Measurements from ENCODE around the gene C2orf69.

Gene C2orf69

DNA sequence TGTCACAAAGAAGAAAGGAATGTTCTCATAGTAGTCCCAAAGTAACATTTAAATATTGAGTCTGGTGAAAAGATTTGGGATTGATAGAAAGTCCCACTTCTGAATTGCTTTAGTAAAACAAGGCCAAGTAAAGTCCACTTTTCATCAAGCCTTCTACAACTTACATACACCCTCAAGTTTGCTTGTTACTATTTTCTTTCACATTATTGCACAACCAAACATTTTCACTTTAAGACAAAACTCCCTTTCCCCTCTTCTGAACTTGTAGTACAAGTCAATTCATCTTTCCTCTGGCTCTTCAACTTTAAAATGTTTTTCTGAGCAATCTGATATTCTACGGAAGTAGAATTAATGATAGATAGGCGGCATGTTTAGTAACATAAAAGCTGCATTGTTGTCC lies 55.3 kb downstream of the C2orf69 start:
- no CpG with 5 or more reads among the region's 2 CpGs for WGBS (ENCODE audit: insufficient coverage, insufficient read length)
- Histone ChIP-seq H3K4me1 (ENCODE audit: control insufficient read depth, insufficient read depth, low read length) (no peaks in the 10 kb centered on the region), H3K9me3 (ENCODE audit: control insufficient read depth, insufficient read depth, low read length) (no peaks in the 10 kb centered on the region), H3K27ac (ENCODE audit: low read length) (no peak overlapping the region), H3K4me3 (ENCODE audit: low read length) (no peak overlapping the region), H3K27me3 (ENCODE audit: control insufficient read depth, insufficient read depth, low read length) (no peaks in the 10 kb centered on the region), H3K36me3 (ENCODE audit: control insufficient read depth, insufficient read depth, low read length) (peaks cover 5% of the 10 kb centered on the region; the same call in 1 of the 2 replicates)
- no peak for DNase-seq (ENCODE audit: low read depth, low spot score)

DNA sequence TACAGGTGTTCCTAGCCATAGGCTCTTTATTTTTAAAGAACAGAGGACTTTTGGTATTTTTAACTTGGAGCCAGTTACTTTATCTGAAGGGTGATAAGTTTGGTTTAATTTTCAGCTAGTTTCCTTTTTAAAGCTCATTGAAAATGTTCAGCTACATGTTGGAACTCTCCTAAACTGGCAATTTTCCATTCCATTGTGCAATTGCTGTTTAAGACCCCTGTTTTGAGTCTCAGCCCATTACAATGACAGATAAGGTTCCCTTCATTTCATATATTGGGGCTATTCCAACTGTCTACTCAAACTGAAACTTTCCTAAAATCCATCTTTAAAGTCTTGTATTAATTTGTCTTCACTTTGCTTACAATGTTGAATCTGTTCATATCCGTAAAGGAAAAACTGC lies 55.9 kb downstream of the C2orf69 start:
- H3K4me1 ChIP-seq (ENCODE audit: control insufficient read depth, insufficient read depth, low read length), result no peaks in the 10 kb centered on the region
- no CpG with 5 or more reads among the region's 1 CpG for WGBS (ENCODE audit: insufficient coverage, insufficient read length)
- no peak overlapping the region for H3K27ac ChIP-seq (ENCODE audit: low read length)
- no peak for DNase-seq (ENCODE audit: low read depth, low spot score)
- peaks cover 5% of the 10 kb centered on the region; the same call in 1 of the 2 replicates for H3K36me3 ChIP-seq (ENCODE audit: control insufficient read depth, insufficient read depth, low read length)
- H3K9me3 ChIP-seq (ENCODE audit: control insufficient read depth, insufficient read depth, low read length), result no peaks in the 10 kb centered on the region
- no peaks in the 10 kb centered on the region for H3K27me3 ChIP-seq (ENCODE audit: control insufficient read depth, insufficient read depth, low read length)
- no peak overlapping the region for H3K4me3 ChIP-seq (ENCODE audit: low read length)

DNA sequence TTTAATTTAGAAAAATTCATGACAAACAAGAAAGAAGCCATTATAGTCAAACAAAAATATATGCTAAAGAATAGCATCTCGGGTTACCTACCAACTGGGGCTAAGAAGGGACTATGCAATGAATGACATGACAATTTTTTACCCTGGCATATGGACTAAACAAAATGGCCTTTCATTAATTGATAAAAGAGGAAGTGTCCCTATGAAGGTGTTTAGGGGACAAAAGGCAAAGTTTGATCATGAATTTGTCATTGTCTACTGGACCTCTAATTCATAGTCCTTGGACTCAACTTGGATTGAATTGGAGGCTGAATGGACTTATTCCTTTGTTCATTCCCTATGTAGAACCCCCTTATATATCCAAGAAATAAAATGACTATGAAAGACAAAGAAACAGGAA lies 57.0 kb downstream of the C2orf69 start:
- H3K36me3 ChIP-seq (ENCODE audit: control insufficient read depth, insufficient read depth, low read length), result no peaks in the 10 kb centered on the region

DNA sequence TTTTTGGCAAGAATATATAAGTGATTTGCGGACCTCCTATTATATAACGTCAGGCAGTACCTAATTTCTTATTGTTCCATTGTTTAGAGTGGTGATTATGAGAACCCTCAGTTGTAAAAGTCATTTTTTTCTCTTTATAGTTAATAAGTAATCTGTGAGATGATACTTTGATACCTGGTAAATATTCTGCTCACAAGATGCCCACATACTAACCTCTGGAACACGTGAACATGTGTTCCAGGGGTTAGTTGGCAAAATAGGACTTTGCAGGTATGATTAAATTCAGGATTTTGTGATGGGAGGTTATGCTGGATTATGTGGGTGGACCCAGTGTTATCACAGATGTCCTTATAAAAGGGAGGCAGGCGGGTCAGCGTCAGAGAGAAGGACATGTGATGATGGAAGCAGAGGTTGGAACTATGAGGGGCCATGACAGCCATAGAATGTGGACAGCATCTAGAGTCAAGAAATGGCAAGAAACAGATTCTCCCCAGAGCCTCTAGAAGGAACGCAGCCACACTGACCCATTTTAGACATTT lies 61.1 kb downstream of the C2orf69 start:
- no peaks in the 10 kb centered on the region for H3K36me3 ChIP-seq (ENCODE audit: control insufficient read depth, insufficient read depth, low read length)
- WGBS (ENCODE audit: insufficient coverage, insufficient read length), result no CpG with 5 or more reads among the region's 6 CpGs

More for the DNA sequence above, 57.0 kb downstream of the C2orf69 start:
- Histone ChIP-seq H3K4me3 (ENCODE audit: low read length) (no peak overlapping the region), H3K9me3 (ENCODE audit: control insufficient read depth, insufficient read depth, low read length) (no peaks in the 10 kb centered on the region), H3K27ac (ENCODE audit: low read length) (no peak overlapping the region), H3K27me3 (ENCODE audit: control insufficient read depth, insufficient read depth, low read length) (no peaks in the 10 kb centered on the region), H3K4me1 (ENCODE audit: control insufficient read depth, insufficient read depth, low read length) (no peaks in the 10 kb centered on the region)
- no peak for DNase-seq (ENCODE audit: low read depth, low spot score)
- no CpG with 5 or more reads among the region's 1 CpG for WGBS (ENCODE audit: insufficient coverage, insufficient read length)

DNA sequence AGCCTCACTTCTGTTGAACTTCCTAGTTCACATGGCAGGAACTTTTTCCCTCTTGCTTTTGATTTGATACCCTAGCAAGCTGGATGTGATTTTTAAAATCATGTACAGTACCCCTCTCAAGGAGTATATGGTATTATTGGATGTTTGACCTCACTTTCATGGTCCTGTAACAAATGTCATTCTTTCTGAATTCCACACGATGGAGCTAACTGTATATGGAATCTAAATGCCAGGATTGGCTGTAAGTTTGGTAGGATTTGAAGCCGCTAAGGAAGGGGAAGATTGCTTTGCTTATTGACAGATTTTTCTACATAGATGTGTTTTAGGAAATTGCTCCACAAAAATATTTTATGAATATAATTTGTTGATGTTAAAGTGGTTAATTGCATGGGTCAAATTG lies 62.6 kb downstream of the C2orf69 start:
- Histone ChIP-seq H3K4me1 (ENCODE audit: control insufficient read depth, insufficient read depth, low read length) (no peaks in the 10 kb centered on the region), H3K27me3 (ENCODE audit: control insufficient read depth, insufficient read depth, low read length) (no peaks in the 10 kb centered on the region), H3K9me3 (ENCODE audit: control insufficient read depth, insufficient read depth, low read length) (no peaks in the 10 kb centered on the region), H3K27ac (ENCODE audit: low read length) (no peak overlapping the region), H3K36me3 (ENCODE audit: control insufficient read depth, insufficient read depth, low read length) (no peaks in the 10 kb centered on the region), H3K4me3 (ENCODE audit: low read length) (no peak overlapping the region)
- DNase-seq (ENCODE audit: low read depth, low spot score), result no peak
- WGBS (ENCODE audit: insufficient coverage, insufficient read length), result no CpG with 5 or more reads among the region's 2 CpGs

More for the DNA sequence above, 61.1 kb downstream of the C2orf69 start:
- no peaks in the 10 kb centered on the region for H3K9me3 ChIP-seq (ENCODE audit: control insufficient read depth, insufficient read depth, low read length)
- DNase-seq (ENCODE audit: low read depth, low spot score), result no peak
- H3K27me3 ChIP-seq (ENCODE audit: control insufficient read depth, insufficient read depth, low read length), result no peaks in the 10 kb centered on the region
- H3K4me1 ChIP-seq (ENCODE audit: control insufficient read depth, insufficient read depth, low read length), result no peaks in the 10 kb centered on the region
- H3K27ac ChIP-seq (ENCODE audit: low read length), result no peak overlapping the region
- no peak overlapping the region for H3K4me3 ChIP-seq (ENCODE audit: low read length)

GRCh38 chr2:199975273-199975895 lies 64.3 kb downstream of the C2orf69 start:
- H3K9me3 ChIP-seq (ENCODE audit: control insufficient read depth, insufficient read depth, low read length), result no peaks in the 10 kb centered on the region
- no peaks in the 10 kb centered on the region for H3K4me1 ChIP-seq (ENCODE audit: control insufficient read depth, insufficient read depth, low read length)
- H3K36me3 ChIP-seq (ENCODE audit: control insufficient read depth, insufficient read depth, low read length), result no peaks in the 10 kb centered on the region
- no peak overlapping the region for H3K27ac ChIP-seq (ENCODE audit: low read length)
- H3K27me3 ChIP-seq (ENCODE audit: control insufficient read depth, insufficient read depth, low read length), result no peaks in the 10 kb centered on the region
- no peak overlapping the region for H3K4me3 ChIP-seq (ENCODE audit: low read length)
- no peak for DNase-seq (ENCODE audit: low read depth, low spot score)
- WGBS (ENCODE audit: insufficient coverage, insufficient read length), result no CpG with 5 or more reads among the region's 3 CpGs

All from iPS DF 6.9 (cell line).